ENCODE data around the gene PHLDA2. TPM values are rescaled to one million over a fixed set of nuclear protein-coding genes. Genes with fewer than 3 reads are reported as not detected.

PHLDA2 gene
- total and polyA plus RNA-seq, 4 experiments from 2014 or later: 0.58 to 1.9 (median 1.1) TPM

DNA sequence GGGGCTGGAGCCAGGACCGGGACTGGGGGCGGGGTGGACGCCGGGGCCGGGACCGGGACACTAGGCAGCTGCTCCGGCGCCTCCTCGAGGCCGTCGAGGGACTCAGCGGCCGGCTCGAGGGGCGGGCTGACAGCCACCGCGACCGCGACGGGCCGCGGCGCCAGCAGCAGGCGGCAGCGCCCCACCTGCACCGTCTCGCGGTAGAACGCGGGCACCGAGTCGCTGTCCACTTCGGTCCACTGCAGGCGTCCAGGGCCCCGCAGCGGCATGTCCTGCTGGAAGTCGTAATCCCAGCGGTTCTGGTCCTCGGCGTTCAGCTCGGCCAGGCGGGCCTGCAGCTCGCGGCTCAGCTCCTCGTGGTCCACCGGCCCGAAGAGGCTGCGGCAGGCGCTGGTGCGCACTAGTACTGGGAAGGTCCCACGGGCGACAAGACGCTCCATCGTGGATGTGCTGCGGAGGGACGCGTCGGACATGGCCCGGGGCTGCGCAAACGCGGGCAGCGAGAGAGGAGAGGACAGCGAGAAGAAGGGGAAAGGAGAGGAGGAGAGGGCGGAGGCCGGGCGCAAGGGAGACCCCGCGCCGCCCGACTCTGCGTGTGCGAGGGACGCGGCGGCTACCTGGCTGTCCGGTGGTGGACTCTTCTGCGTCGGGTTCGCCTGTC lies 44.1 kb downstream of the PHLDA2 start:
- no peaks in the 10 kb centered on the region for H3K36me3 ChIP-seq (ENCODE audit: insufficient read depth, low read length)
- Mint-ChIP-seq H3K4me1 (peaks cover 2 to 28% (median 16%) of the 10 kb centered on the region in 4 donors), H3K27ac (peak overlapping the region; percentile 52 to 93 (median 81)), H3K27me3 (no peaks in the 10 kb centered on the region), H3K4me3 (peak overlapping the region; percentile 87 to 97 (median 94)), H3K9me3 (peaks cover 0 to 1% (median 0%) of the 10 kb centered on the region in 8 donors), H3K36me3 (peaks cover 0 to 1% of the 10 kb centered on the region in 2 donors)
- POLR2A ChIA-PET (ENCODE audit: partially characterized antibody): interaction anchor here (0.8 to 2.9 kb wide), 8 partner anchors 10 to 485 kb away, joined by 3 to 8 read pairs (median 4); partner anchors contain the start of genes KCNQ1, PHLDA2 and TSSC4
- H3K4me3 ChIP-seq (ENCODE audit: low read length in 2 of 2): peak overlapping the region; percentile 61 to 86
- CTCF ChIA-PET (ENCODE audit: partially characterized antibody): interaction anchor here (12.7 kb wide), 1 partner anchor 352 kb away, joined by 303 read pairs; no protein-coding TSS in a partner anchor
- no peaks in the 10 kb centered on the region for H3K27me3 ChIP-seq (ENCODE audit: insufficient read depth, low read length)
- intact Hi-C loops (cut with micrococcal nuclease): loop anchor here (1.0 to 5.0 kb wide), 6 partner anchors 17 to 583 kb away; partner anchors contain the start of genes C11orf21, CARS1, NAP1L4 and TRPM5
- peak overlapping the region; percentile 10 for H3K27ac ChIP-seq (ENCODE audit: low read depth, low read length)
- H3K9me3 ChIP-seq (ENCODE audit: control insufficient read depth in 1 of 2, low read length in 2 of 2): no peaks in the 10 kb centered on the region
- DNase-seq: peak in 2 of 5 donors; percentile 20 to 26
- peaks cover 17% of the 10 kb centered on the region for H3K4me1 ChIP-seq (ENCODE audit: insufficient read depth, low read length)

DNA sequence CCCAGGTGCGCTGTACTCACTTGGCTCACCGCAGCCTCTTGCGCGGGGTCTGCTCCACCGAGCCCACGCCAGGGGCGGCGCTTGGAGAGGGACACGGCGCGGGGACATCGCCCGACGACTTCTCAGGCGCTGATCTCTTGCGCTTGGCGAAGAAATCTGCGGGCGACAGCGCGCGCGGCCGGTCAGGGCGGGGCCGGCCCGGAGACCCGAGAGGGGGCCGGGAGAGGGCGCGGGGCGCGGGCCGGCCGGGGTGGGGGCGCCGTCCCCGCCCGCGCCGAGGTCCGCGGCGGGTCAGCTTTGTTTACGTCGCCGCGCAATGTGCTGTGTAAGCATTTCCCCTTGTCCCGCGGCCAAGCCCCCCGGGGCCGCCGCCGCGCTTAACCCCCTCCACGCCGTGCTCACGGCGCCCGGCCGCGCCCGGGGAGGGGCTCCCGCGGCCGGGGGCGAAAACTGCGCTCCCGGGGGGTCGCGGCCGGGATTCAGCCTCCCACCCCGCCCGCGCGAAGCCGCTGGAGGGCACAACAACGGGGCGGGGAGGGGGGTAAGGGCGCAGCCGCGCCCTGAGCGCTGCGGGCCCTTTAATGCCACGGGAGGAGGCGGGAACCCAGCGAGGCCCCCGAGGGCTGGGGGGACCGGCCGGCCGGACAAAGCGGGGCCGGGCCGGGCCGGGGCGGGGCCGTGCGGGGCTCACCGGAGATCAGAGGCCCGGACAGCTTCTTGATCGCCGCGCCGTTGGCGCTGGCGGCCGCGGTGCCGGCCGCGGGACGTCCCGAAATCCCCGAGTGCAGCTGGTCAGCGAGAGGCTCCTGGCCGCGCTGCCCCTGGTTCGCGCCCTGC lies 45.0 kb downstream of the PHLDA2 start:
- ChIA-PET CTCF (ENCODE audit: partially characterized antibody) (interaction anchor here (1.4 to 12.7 kb wide), 2 partner anchors 8 to 351 kb away, joined by 5 to 303 read pairs; no protein-coding TSS in a partner anchor), POLR2A (ENCODE audit: partially characterized antibody) (interaction anchor here (0.8 to 2.9 kb wide), 5 partner anchors 14 to 439 kb away, joined by 3 to 8 read pairs (median 4); partner anchors contain the start of genes KCNQ1 and PHLDA2)
- no peaks in the 10 kb centered on the region for H3K36me3 ChIP-seq (ENCODE audit: insufficient read depth, low read length)
- H3K27ac ChIP-seq (ENCODE audit: low read depth, low read length): no peak overlapping the region
- no peak for DNase-seq
- Mint-ChIP-seq H3K36me3 (peaks cover 0 to 1% of the 10 kb centered on the region in 2 donors), H3K27ac (no peak overlapping the region), H3K4me3 (peak overlapping the region in 1 of 8 donors; percentile 42), H3K4me1 (peaks cover 2 to 28% (median 16%) of the 10 kb centered on the region in 4 donors), H3K9me3 (peaks cover 0 to 1% (median 0%) of the 10 kb centered on the region in 8 donors), H3K27me3 (no peaks in the 10 kb centered on the region)
- no peaks in the 10 kb centered on the region for H3K27me3 ChIP-seq (ENCODE audit: insufficient read depth, low read length)
- intact Hi-C loops (cut with micrococcal nuclease): no loop called here
- H3K4me1 ChIP-seq (ENCODE audit: insufficient read depth, low read length): peaks cover 17% of the 10 kb centered on the region
- no peaks in the 10 kb centered on the region for H3K9me3 ChIP-seq (ENCODE audit: control insufficient read depth in 1 of 2, low read length in 2 of 2)
- peak overlapping the region in 1 of 2 donors; percentile 24 for H3K4me3 ChIP-seq (ENCODE audit: low read length in 2 of 2)

DNA sequence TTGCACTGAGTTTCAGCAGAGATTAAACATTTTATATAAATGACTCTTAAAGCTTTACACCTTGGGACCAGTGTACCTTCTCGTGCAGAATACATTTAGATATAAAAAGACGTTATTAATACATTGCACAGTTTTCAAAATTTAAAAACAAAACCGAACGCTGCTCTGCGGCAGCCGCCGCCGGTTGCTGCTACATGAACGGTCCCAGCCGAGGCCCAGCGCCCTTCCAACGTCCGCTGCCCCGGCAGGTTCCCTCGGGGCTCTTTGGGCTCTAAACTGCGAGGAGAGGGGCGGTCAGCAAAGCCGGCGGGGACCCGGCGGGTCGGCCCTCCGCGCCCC lies 45.6 kb downstream of the PHLDA2 start:
- peaks cover 0 to 1% of the 10 kb centered on the region in 2 donors for H3K36me3 Mint-ChIP-seq

DNA sequence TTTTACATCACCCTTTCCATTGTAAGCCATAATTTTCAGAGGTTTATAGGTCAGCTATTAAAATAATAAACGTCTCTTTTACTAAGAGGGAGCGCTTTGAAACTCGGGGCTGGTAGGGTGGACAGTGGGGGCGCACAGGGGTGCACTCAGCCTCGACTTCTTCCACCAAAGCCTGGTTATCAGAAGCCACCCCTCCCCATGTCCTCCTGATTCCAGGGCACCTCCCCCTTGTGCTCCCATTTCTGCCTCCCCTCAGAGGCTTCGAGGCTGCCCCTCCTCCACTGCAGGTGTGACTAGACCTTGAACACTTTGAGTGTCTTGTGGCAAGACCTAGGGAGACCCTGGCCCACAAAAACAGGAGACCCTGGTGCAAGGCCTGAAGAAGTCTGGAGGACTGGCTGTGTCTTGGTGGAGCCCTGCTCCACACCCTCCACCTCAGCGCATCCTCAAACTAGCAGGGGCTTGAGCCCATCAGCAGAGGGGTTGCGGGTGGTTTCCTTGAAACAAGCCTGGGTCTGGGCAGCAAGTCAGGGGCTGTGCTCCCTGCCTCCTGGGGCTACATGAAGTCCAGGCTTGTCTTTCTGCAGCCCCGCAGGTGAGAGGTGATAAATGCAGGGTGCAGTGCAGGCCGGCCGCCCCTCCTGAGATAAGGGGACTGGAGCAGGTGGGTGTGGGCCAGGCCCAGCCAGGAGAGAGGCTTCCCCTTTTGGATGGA lies 46.7 kb downstream of the PHLDA2 start:
- Mint-ChIP-seq H3K27me3 (no peaks in the 10 kb centered on the region), H3K36me3 (peaks cover 0 to 1% of the 10 kb centered on the region in 2 donors), H3K9me3 (peaks cover 0 to 1% (median 0%) of the 10 kb centered on the region in 8 donors), H3K27ac (peak overlapping the region in 2 of 7 donors; percentile 61 to 75), H3K4me1 (peaks cover 2 to 15% (median 10%) of the 10 kb centered on the region in 4 donors), H3K4me3 (peak overlapping the region in 7 of 8 donors; percentile 41 to 76 (median 72))
- intact Hi-C loops (cut with micrococcal nuclease): no loop called here
- DNase-seq: no peak
- Histone ChIP-seq H3K4me1 (ENCODE audit: insufficient read depth, low read length) (peaks cover 7% of the 10 kb centered on the region), H3K9me3 (ENCODE audit: control insufficient read depth in 1 of 2, low read length in 2 of 2) (no peaks in the 10 kb centered on the region), H3K27me3 (ENCODE audit: insufficient read depth, low read length) (no peaks in the 10 kb centered on the region), H3K36me3 (ENCODE audit: insufficient read depth, low read length) (no peaks in the 10 kb centered on the region), H3K4me3 (ENCODE audit: low read length in 2 of 2) (no peak overlapping the region), H3K27ac (ENCODE audit: low read depth, low read length) (no peak overlapping the region)
- POLR2A ChIA-PET (ENCODE audit: partially characterized antibody): no interaction called here
- CTCF ChIA-PET (ENCODE audit: partially characterized antibody): interaction anchor here (1.4 to 12.7 kb wide), 2 partner anchors 10 to 349 kb away, joined by 5 to 303 read pairs; no protein-coding TSS in a partner anchor

More for the DNA sequence above, 45.6 kb downstream of the PHLDA2 start:
- peaks cover 17% of the 10 kb centered on the region for H3K4me1 ChIP-seq (ENCODE audit: insufficient read depth, low read length)
- Mint-ChIP-seq H3K27ac (peak overlapping the region in 3 of 7 donors; percentile 17 to 75 (median 48)), H3K27me3 (no peaks in the 10 kb centered on the region), H3K4me1 (peaks cover 2 to 25% (median 16%) of the 10 kb centered on the region in 4 donors), H3K4me3 (peak overlapping the region; percentile 61 to 77 (median 72)), H3K9me3 (peaks cover 0 to 1% (median 0%) of the 10 kb centered on the region in 8 donors)
- intact Hi-C loops (cut with micrococcal nuclease): no loop called here
- POLR2A ChIA-PET (ENCODE audit: partially characterized antibody): no interaction called here
- DNase-seq: no peak
- no peaks in the 10 kb centered on the region for H3K36me3 ChIP-seq (ENCODE audit: insufficient read depth, low read length)
- no peaks in the 10 kb centered on the region for H3K27me3 ChIP-seq (ENCODE audit: insufficient read depth, low read length)
- no peaks in the 10 kb centered on the region for H3K9me3 ChIP-seq (ENCODE audit: control insufficient read depth in 1 of 2, low read length in 2 of 2)
- H3K4me3 ChIP-seq (ENCODE audit: low read length in 2 of 2): no peak overlapping the region
- CTCF ChIA-PET (ENCODE audit: partially characterized antibody): interaction anchor here (1.4 to 12.7 kb wide), 2 partner anchors 9 to 350 kb away, joined by 5 to 303 read pairs; no protein-coding TSS in a partner anchor
- no peak overlapping the region for H3K27ac ChIP-seq (ENCODE audit: low read depth, low read length)

DNA sequence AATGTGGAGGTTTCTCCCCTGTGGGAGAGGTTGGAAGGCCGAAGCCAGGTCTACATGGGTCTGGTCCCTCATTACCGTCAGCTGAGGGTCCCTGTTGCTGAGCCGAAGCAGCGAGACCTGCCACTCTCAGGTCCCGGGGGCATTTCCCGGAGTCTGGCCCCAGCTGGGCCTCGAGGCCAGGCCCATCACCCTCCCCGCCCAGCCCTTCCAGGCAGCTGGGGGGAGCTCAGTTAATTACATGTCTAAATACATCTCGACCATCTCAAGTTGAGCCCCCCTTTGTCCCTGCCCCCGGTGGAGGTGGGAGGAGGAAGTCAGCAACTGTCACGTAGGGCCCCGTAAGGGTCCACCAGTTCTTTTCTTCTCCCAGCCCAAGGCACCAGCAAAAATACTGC lies 47.2 kb downstream of the PHLDA2 start:
- POLR2A ChIA-PET (ENCODE audit: partially characterized antibody): no interaction called here
- H3K27me3 Mint-ChIP-seq: no peaks in the 10 kb centered on the region
- H3K4me1 Mint-ChIP-seq: peaks cover 2 to 10% (median 4%) of the 10 kb centered on the region in 4 donors
- Histone ChIP-seq H3K27ac (ENCODE audit: low read depth, low read length) (no peak overlapping the region), H3K4me1 (ENCODE audit: insufficient read depth, low read length) (peaks cover 7% of the 10 kb centered on the region), H3K27me3 (ENCODE audit: insufficient read depth, low read length) (no peaks in the 10 kb centered on the region), H3K36me3 (ENCODE audit: insufficient read depth, low read length) (no peaks in the 10 kb centered on the region), H3K4me3 (ENCODE audit: low read length in 2 of 2) (no peak overlapping the region), H3K9me3 (ENCODE audit: control insufficient read depth in 1 of 2, low read length in 2 of 2) (no peaks in the 10 kb centered on the region)
- H3K36me3 Mint-ChIP-seq: peaks cover 0 to 1% of the 10 kb centered on the region in 2 donors
- no peak overlapping the region for H3K4me3 Mint-ChIP-seq
- CTCF ChIA-PET (ENCODE audit: partially characterized antibody): interaction anchor here (12.7 kb wide), 1 partner anchor 349 kb away, joined by 303 read pairs; no protein-coding TSS in a partner anchor
- DNase-seq: no peak
- H3K9me3 Mint-ChIP-seq: peaks cover 0 to 3% (median 0%) of the 10 kb centered on the region in 8 donors
- intact Hi-C loops (cut with micrococcal nuclease): no loop called here
- H3K27ac Mint-ChIP-seq: no peak overlapping the region

DNA sequence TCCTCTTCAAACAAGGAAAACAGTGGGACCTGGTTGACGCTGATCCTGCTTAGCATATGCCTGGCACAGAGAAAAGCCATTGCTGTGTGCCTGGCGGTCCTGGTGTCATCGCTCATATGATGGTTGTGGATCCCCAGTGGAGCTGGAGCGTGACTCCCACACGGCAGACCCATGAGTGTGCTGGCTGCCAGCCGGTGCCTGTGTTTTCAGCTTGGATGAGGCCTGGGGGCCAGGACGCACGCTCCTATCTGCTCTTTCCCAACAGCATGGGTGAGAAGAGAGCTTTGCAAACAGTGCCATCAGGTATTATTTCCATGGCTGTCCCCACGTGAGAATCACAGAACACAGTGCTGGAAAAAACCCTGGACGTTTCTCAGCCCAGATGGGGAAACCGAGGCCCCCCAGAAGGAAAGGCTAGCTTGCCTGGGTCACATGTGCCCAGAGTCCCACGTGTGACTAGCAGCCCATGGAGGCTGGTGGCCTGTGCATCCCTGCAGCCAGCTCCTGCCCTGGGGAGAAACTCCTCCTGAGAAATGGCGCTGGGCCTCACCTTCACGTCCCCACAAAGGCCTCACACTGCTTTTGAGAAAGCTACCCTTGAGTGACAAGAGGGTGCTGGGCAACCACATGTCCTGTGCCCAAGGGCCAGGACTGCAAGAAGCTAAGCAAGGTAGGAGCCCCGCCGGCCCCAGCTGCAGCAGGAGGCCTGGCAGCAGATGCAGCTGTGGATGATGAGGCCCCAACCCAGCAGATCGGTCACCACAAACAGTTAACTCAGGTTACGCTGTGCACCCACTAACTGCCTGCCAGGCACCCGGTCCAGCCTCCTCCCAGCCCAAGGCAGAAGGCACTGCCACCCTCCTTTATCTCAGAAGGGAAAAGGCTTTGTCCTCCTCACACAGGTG lies 47.9 kb downstream of the PHLDA2 start:
- intact Hi-C loops (cut with micrococcal nuclease): no loop called here
- H3K36me3 ChIP-seq (ENCODE audit: insufficient read depth, low read length): no peaks in the 10 kb centered on the region
- H3K27me3 ChIP-seq (ENCODE audit: insufficient read depth, low read length): no peaks in the 10 kb centered on the region
- Mint-ChIP-seq H3K9me3 (peaks cover 0 to 3% (median 0%) of the 10 kb centered on the region in 8 donors), H3K27ac (no peak overlapping the region), H3K36me3 (peaks cover 0 to 1% of the 10 kb centered on the region in 2 donors), H3K27me3 (no peaks in the 10 kb centered on the region), H3K4me1 (peaks cover 0 to 4% (median under 1%) of the 10 kb centered on the region in 4 donors), H3K4me3 (no peak overlapping the region)
- no peak overlapping the region for H3K4me3 ChIP-seq (ENCODE audit: low read length in 2 of 2)
- no peaks in the 10 kb centered on the region for H3K9me3 ChIP-seq (ENCODE audit: control insufficient read depth in 1 of 2, low read length in 2 of 2)
- peaks cover 2% of the 10 kb centered on the region for H3K4me1 ChIP-seq (ENCODE audit: insufficient read depth, low read length)
- H3K27ac ChIP-seq (ENCODE audit: low read depth, low read length): no peak overlapping the region
- POLR2A ChIA-PET (ENCODE audit: partially characterized antibody): no interaction called here
- no peak for DNase-seq
- CTCF ChIA-PET (ENCODE audit: partially characterized antibody): interaction anchor here (1.0 to 12.7 kb wide), 2 partner anchors 12 to 348 kb away, joined by 5 to 303 read pairs; no protein-coding TSS in a partner anchor
